ENCODE data around the gene OR8G1.
"Not testable (repeated sequence)": the region's sequence is repeated elsewhere in the genome, so short reads cannot be mapped to it uniquely, and the experiment has no call there.

DNA sequence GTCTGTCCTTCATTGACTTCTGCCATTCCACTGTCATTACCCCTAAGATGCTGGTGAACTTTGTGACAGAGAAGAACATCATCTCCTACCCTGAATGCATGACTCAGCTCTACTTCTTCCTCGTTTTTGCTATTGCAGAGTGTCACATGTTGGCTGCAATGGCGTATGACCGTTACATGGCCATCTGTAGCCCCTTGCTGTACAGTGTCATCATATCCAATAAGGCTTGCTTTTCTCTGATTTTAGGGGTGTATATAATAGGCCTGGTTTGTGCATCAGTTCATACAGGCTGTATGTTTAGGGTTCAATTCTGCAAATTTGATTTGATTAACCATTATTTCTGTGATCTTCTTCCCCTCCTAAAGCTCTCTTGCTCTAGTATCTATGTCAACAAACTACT lies 9.0 kb downstream of the OR8G1 start:
- TF ChIP-seq COPS2 (conservative IDR thresholded peaks at IDR 0.05); SIN3B (IDR thresholded peaks at IDR 0.05; ENCODE audit: low read depth); CTCF (IDR thresholded peaks at IDR 0.05 in 2 of 3, conservative IDR thresholded peaks at IDR 0.05 in 1 of 3; ENCODE audit: insufficient read depth in 2 of 3, low read depth in 1 of 3, low read length in 3 of 3); SIN3A (IDR thresholded peaks at IDR 0.05; ENCODE audit: borderline replicate concordance in 2 of 2, control insufficient read depth in 1 of 2, low read depth in 2 of 2, low read length in 2 of 2); ZNF274 (IDR thresholded peaks at IDR 0.05; ENCODE audit: borderline replicate concordance, low read depth, low read length): not testable (repeated sequence)

Data from K562 (cell line).